Stimulated activated CD8-positive, alpha-beta memory T cell treated with anti-CD3 and anti-CD28 coated beads, Interleukin-15, amount 100 ng/mL, for 48 hours (primary cell): ENCODE data around the gene GARIN3.
"Not testable (repeated sequence)": the region's sequence is repeated elsewhere in the genome, so short reads cannot be mapped to it uniquely, and the experiment has no call there.

Source experiments
- DNase-seq, 2 donors: peaks; one replicate each; pipeline ENCODE4 v3.0.0-alpha.2; 2020; ENCODE audit warnings: low read depth in 2 of 2

GARIN3 gene

DNA sequence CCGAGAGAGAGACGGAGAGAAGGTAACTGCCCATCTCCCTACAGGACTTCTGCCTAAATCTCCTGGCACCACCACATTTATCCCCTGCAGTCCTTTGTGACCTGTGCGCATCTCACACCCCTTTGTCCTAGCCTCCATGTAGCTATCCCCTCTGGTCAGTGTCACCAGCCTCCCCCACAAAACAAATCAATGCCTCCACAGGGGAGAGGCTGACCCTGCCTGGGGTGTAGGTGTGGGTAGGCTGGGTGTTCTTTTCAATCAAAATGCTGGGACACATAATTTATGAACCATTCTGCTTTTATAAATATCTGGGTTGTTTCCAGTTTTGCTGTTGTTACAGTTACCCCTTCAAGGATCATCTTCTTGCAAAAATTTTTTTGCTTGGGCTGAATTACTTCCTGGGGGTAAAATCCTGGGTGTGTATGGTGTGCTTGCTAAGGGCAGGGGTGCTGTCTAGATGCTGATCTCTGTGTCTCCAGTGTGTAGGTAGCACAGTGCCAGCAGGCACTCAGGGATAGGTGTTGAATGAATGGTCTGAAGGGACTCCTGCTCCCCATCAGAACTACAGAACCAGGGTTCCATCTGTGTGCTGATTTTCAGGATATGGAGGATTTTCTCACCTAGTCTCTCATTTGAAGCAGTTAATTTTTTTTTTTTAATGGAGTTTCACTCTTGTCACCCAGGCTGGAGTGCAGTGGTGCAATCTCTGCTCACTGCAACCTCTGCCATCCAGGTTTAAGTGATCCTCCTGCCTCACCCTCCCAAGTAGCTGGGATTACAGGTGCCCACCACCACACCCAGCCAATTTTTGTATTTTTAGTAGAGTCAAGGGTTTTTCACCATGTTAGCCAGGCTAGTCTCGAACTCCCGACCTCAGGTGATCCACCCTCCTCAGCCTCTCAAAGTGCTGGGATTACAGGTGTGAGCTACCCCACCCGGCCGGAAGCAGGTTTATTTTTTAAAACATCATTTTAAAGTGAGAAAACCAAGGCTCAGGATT, at the start of gene GARIN3:
GARIN3 (minus strand) TSS at position 51 of the 1,000 bp plus-strand sequence. CDS start 96 bp downstream, outside the sequence.
- DNase-seq, result no peak

DNA sequence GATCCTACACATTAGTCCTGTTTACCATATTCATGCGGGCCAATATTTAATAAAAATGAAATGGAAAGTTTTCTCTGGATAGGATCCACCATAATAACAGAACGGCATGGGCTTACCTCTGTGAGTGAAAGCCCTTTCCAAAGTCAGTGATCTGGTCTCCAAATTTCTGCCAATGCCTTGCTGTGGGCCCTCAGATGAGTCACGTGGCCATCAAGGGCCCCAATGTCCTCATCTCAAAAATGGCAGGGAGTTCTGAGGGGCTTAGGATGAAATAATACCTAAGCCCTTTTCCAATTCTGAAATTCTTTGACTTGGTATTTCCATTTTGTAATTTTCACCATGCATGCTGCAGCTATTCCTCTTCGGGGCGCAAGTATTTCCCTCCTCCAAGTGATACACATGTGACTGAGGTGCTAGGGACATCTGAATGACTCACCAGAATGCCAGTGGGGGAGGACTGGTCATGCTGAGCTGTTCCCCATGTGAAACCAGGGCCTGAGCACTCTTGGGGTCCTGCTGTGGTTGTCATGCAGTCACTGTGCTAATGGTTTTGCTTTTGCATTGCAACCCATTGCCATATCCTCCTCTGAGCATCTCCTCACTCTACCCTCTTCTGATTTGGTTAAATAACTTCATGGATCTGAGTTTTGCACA, 49.6 kb upstream of the GARIN3 start:
- no peak for DNase-seq

DNA sequence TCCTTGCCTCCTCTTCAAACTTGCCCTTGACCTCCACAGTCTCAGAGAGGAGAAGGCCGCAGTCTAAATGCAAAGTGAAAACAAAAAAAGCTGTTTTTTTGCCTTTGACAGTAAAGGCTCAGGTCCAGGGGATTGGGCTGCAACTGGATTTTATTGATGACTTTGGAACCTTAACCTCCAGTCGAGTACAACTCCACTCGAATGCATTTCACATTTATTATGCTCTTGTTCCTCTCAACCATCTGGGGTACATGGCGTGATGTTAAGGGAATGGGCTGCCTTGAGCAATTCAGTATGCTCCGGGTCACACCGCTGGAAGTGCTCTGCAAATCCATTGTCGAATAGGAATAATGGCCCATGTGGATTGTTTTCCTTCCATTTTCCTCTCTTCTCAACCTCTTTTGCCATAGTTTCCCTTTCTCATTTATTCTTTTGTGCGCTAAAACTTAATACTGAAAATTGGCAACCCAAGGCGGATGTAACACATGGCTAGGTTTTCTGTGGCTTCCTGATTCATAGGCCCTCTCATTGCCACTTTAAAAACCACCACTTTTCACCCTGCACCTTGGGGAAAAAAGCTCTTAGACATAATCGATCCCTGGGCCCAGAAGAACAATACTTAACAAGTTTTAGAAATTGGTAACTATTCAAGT, 48.9 kb upstream of the GARIN3 start:
- DNase-seq, result no peak

DNA sequence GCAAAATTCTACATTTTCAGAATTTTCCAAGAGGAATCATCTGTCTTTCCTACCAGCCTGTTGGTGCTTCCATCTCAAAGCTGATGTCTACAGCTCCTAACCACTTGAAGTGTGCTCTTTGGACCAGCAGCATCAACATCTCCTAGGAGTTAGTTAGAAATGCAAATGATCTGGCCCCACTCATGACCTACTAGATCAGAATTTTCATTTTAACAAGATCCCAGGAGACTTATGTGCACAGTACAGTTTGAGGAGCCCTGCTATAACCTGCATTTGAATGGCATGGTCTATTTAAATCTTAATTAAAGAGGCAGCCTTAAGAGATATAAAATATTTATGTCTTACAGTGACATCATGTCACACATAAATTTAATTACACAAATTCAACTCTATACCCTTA, 48.4 kb upstream of the GARIN3 start:
- DNase-seq, result no peak

DNA sequence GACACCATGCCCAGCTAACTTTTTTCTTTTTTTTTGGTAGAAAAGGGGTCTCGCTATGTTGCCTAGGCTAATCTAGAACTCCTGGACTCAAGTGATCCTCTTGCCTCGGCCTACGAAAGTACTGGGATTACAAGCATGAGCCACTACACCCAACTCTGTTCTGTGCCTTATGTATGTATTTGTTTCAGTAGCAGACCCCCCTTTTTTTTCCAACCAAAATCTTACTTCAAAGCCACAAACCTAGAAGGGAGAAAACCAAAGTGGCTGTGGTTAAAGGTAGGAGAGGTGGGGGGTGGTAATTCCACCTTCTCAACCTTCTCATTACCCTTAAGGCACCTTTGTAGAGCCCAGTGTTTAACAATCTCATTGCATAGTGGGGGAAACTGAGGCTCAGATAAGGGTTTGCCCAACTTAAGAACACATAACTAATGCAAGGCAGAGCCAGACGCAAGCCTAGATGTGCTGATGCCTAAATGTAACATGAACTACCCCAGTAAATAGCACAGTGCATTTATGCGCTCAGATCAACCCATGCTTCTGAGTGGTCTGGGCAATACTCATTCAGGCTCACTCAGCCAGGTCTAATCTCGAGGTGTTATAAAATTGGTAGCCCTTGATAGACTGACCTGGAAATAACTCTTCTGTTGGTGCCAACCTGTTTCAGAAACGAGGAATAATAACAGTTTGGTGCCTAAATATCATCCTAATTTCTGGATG, 47.6 kb upstream of the GARIN3 start:
- DNase-seq, result no peak

DNA sequence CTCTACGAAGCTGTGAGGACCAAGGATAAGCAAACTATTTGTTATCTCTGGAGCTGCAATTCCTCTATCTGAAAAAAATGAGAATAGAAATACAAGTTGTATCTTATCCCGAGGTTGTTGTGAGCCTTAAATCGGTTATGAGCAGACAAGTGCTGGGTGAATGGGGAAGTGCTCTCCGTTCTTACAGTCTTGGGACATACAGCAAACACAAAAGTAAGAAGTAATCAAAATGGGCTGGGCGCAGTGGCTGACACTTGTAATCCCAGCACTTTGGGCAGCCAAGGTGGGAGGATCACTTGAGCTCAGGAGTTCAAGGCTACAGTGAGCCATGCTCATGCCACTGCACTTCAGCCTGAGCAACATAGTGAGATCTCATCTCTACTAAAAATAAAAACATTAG, 46.2 kb upstream of the GARIN3 start:
- no peak for DNase-seq

DNA sequence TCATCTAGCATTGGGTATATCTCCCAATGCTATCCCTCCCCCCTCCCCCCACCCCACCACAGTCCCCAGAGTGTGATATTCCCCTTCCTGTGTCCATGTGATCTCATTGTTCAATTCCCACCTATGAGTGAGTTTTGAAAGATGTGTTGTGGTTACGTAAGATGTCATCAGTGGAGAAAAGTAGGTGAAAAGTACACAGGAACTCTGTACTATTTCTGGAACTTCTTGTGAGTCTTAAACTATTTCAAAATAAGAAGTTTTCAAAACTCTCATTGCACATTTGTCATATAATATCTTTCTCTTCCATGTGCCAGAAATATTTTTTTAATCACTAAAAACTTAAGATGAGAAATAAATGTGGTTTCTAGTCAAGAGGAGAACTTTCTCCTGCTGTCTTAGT, 44.6 kb upstream of the GARIN3 start:
- DNase-seq, result not testable (repeated sequence)

DNA sequence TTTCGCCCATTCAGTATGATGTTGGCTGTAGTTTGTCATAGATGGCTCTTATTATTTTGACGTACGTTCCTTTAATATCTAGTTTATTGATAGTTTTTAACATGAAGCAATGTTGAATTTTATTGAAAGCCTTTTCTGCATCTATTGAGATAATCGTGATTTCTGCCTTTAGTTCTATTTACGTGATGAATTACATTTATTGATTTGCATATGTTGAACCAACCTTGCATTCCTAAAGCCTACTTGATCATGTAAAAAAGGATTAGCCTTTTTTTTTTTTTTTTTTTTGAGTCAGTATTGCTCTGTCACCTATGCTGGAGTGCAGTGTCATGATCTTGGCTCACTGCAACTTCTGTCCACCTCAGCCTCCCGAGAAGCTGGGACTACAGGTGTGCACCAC, 39.6 kb upstream of the GARIN3 start:
- no peak for DNase-seq

DNA sequence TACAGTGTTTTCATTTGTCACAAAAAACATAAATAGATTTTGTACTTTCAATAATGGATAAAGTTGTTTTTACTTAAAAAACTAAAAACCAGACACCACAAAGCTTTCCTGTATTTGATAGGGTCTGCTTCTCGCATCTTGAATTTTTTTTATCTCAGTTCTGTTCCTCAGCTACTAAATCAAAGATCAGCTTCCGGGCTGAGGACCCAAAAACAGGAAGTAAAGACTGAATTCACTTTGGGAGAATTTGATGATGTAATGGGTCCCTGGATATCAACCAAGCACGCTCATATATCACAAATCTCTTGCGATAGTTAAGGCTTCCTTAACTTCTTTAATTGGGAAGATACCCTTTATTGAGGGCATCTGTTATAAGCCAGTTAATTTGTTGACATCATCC, 38.7 kb upstream of the GARIN3 start:
- no peak for DNase-seq

DNA sequence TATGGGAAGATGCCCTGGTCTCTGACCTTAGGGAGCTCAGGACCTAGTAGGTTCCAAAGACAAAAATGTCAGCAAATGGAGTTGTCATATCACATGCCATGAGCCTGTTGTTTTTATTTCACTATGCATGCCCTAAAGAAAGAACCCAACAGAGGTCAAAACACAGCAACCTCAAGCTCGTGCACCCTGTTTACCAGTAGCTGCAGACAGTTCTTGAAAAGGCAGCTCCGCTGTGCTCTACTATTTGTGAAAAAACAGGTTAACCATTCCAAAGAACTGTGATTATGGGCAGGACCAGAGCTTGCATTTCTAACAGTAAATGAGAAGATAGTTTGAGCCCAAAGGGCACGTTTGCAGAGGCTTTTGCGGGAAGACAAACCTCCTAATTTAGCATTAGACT, 37.4 kb upstream of the GARIN3 start:
- no peak for DNase-seq

DNA sequence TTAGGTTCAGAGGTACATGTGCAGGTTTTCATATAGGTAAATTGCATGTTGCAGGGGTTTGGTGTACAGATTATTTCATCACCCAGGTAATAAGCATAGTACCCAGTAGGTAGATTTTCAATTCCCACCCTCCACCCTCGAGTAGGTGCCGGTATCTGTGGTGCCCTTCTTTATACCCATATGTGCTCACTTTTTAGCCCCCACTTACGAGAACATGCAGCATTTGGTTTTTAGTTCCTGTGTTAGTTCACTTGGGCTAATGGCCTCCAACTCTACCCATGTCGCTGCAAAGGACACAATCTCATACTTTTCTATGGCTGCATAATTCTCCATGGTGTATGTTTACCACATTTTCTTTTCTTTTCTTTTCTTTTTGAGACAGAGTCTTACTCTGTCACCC, 35.8 kb upstream of the GARIN3 start:
- no peak for DNase-seq

DNA sequence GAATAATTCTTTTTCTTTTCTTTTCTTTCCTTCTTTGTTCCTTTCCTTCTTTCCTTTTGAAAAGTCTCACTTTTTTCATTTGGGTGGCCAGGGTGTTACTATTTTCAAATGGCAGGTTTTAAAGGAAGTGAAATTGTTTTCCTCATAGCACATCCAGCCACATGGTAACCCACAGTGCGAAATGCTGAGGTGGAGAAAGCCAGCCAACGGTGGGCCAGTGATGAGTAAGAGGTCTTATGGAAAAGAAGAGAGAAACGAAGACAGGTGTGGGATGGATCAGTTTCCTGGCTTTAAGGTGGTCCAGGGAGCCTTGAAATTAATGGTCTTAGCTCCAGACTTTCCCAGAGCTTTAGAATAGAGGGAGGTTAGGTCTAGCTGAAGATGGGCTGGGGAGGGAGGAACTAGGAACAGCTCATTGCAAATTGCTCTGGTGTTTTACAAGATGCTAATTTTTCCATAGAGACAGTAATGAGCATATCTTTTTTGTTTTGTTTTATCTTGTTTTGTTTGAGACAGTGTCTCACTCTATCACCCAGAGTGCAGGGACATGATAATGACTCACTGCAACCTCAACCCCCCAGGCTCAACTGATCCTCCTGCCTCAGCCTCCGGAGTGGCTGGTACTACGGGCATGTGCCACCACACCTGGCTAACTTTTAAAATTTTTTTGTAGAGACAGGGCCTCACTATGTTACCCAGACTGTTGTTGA, 32.4 kb upstream of the GARIN3 start:
- no peak for DNase-seq

DNA sequence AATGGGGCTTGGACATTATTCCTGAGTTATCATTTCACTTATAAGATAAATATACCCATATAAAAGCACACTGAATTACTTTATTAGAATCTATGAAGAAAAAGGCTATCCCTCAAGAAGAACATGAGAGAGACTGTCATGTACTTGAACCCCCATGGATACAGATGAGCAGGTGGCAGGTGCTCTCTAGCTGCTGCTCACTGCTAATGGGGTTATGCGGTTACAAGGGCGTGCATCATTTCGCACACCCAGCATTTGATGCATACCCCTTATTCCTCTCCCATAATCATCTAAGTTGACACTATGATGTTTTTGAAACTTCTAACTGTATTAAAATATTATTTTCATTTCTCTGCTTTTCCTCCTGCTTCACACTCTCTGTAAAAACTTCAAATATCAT, 31.0 kb upstream of the GARIN3 start:
- DNase-seq, result no peak

DNA sequence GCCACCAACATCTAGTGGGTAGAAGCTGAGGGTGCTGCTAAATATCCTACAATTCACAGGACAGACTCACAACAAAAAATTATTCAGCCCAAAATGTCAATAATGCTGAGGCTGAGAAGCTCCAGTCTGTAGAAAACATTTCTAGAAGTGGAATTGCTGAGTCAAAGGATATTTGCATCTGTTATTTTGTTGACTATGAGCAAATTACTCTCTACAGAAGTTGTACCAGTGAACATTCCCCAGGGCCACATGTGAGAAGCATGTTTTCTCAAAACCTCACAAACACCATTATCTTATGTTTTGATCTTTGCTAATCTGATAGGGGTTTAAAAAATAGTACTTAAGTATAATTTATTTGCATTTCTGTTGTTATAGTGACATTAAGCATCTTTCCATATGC, 30.0 kb upstream of the GARIN3 start:
- DNase-seq, result no peak

DNA sequence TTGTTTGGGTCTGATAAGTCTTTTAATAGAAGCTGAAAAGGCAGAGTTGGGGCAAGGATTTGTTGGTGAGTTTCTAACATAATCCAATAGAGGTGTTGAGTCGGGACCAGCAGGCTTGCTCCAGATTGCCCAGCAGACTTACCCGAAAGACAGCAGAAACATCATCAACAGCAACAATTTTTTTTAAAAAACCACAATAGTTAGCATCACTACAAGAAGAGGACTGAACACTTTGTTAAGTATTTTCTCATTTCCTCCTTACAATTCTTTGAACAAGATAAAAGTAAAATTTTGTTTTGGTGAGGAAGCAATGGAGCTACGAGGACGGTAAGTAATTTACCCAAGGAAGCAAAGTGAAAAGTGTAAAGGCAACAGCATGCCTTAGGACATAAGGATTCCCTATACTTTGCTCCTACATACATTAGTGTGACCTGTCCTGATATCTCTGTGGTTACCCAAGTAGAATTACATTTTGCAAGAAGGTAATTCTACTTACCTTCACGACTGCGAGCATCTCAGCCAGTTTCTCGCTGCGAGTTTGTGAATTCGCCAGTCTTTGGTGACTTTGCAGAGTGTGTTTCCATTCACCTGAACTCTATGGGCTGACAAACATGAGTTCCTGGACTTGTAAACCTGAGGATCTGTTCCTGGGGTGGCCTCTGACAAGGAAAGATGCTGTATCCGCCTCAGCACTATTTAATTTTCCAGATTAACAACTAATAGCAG, 27.8 kb upstream of the GARIN3 start:
- no peak for DNase-seq

DNA sequence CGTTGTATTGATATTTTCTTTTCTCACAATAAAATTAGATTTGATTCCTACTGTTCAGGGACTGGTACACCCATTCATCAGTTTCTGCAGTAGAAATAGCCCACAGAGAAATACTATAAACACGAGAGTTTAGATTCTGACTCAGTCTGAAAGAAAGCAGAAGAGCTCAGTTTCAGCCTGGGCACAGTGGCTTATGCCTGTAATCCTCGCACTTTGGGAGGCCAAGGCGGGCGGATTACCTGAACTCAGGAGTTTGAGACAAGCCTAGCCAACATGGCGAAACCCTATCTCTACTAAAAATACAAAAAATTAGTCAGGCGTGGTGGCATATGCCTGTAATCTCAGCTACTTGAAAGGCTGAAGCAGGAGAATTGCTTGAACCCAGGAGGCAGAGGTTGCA, 23.2 kb upstream of the GARIN3 start:
- DNase-seq, result no peak

DNA sequence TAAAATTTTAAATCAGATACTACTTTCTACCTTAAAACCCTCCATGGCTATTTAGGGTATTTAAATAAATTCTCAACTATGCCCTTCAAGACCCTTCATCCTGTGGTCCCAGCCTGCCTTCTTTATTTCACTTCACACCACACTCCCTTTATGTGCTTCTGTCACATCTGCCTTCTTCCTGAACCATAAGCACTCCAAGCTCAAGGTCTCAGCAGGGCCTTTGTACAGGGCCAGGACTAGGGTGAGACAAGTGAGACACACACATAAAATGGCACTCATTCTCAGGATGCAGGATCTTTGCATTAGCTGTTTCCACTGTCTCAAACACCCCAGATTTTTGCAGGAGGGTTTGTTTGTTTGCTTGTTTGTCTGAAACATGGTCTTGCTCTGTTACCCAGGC, 22.2 kb upstream of the GARIN3 start:
- DNase-seq, result no peak

DNA sequence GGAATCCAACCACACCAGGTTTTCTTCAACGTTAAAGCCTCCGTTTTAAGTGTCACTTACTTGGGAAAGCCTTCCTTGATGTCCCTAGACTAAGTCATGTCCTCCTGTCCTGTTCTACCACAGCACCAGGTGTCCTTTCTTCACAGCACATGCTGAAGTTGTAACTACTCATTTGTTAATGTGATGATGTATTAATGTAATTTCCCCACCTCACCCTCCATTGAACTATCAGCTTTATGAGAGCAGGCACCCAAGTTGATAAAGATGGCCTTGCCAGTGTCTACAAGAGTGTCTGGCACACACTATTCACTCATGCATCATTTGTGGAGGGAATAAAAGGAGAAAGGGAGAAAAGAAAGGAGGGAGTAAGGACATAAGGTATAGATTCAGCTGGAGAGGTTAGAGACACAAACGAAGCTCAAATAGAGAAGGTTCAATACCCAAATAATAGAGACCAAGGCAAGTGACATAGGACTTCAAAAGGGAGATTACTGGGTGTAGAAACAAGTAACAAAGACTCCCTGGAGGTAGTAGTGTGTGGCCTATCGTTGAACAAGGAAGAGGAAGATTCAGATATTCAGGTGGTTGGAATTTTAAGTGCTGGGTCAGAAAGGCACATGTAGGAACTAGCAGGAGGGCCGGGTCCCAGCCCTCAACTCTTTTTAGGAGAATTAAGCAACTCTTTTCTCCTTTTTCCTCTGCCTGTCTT, 21.1 kb upstream of the GARIN3 start:
- DNase-seq, result no peak

DNA sequence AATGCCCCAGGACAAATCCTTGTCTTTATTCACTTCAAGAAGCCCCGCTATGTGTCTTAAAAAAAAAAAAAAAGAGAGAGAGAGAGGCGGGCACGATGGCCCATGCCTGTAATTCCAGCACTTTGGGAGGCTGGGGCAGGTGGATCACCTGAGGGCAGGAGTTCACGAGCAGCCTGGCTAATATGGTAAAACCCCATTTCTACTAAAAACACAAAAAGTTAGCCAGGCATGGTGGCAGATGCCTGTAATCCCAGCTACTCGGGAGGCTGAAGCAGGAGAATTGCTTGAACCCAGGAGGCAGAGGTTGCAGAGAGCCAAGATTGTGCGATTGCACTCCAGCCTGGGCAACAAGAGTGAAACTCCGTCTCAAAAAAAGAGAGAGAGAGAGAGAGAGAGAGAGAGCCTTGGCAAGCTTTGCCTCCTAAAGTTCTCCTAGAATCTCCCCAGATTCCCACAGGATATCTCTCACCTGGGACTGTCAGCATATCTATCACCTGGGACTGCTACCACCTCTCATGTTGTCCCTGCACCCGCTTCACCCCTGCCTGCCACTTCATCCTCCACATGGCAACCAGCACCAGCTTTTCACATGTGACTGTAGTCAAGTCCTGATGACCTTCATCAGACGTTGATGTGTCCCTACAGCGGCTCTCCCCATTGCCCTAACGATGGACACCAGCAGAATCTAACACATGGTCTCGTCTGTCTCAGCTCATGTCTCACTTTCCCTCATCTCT, 20.4 kb upstream of the GARIN3 start:
- no peak for DNase-seq
